HEK293 (cell line): ENCODE measurements around the gene PRKCA.
A peak's percentile ranks its signal among the peaks of the same experiment; 100 is the strongest.

ENCODE experiments used
- CTCF ChIA-PET: fragments of 350-600 bp; formaldehyde crosslinking; extraction: SDS; loops from one replicate; lab custom pipeline; 2021; ENCODE audit warnings: antibody characterized with exemption; lab: Yijun Ruan, JAX
- POLR2A ChIA-PET: fragments of 300-600 bp; formaldehyde crosslinking; extraction: SDS; loops from one replicate; lab custom pipeline; 2020; ENCODE audit warnings: antibody characterized with exemption, inconsistent platforms; lab: Yijun Ruan, JAX
- H3K27ac ChIP-seq: fragments of 200-500 bp; sonication (Bioruptor generic); 2 replicates; pipeline ENCODE4 v1.5.1; 2014; ENCODE audit warnings: low read depth, low read length, control low read depth, inconsistent platforms; ENCODE audit errors: extremely low read depth
- H3K36me3 ChIP-seq, 2 experiments: fragments of 200-500 bp in 1 of 2; sonication (Bioruptor generic) in 1 of 2; 1 replicate in 1 of 2; 2 replicates in 1 of 2; pipeline ENCODE4 v1.5.1; 2014 to 2017; ENCODE audit warnings: inconsistent platforms in 2 of 2, low read length in 2 of 2; ENCODE audit not compliant: control insufficient read depth in 2 of 2, insufficient read depth in 1 of 2
- H3K4me1 ChIP-seq: fragments of 200-500 bp; sonication (Bioruptor generic); 2 replicates; pipeline ENCODE4 v1.5.1; 2014; ENCODE audit warnings: mild to moderate bottlenecking, low read length, inconsistent platforms; ENCODE audit not compliant: control insufficient read depth, insufficient read depth
- H3K4me3 ChIP-seq: 2 replicates; pipeline ENCODE4 v1.5.1; 2011; ENCODE audit warnings: low read depth, mild to moderate bottlenecking, control low read depth, low read length, moderate library complexity
- H3K9me3 ChIP-seq: fragments of 200-500 bp; sonication (Bioruptor generic); 2 replicates; pipeline ENCODE4 v1.5.1; 2014; ENCODE audit warnings: low read depth, low read length, inconsistent platforms; ENCODE audit not compliant: control insufficient read depth, insufficient read depth
- GFI1B ChIP-seq: fragments of 450-650 bp; formaldehyde crosslinking; IDR thresholded peaks from 2 replicates; pipeline ENCODE4 v1.5.1; 2016; ENCODE audit warnings: missing biosample characterization, missing genetic modification characterization
- GLIS2 ChIP-seq: fragments of 450-650 bp; formaldehyde crosslinking; IDR thresholded peaks from 2 replicates; pipeline ENCODE4 v1.5.1; 2016; ENCODE audit warnings: missing biosample characterization, missing genetic modification characterization
- IKZF3 ChIP-seq: fragments of 450-650 bp; IDR thresholded peaks from 2 replicates; pipeline ENCODE4 v1.5.0; 2018; ENCODE audit warnings: missing biosample characterization, mild to moderate bottlenecking, missing genetic modification characterization, moderate library complexity
- MYNN ChIP-seq: fragments of 450-650 bp; formaldehyde crosslinking; IDR thresholded peaks from 2 replicates; pipeline ENCODE4 v1.5.1; 2016; ENCODE audit warnings: missing biosample characterization, missing genetic modification characterization, borderline replicate concordance
- MZF1 ChIP-seq: fragments of 450-650 bp; formaldehyde crosslinking; IDR thresholded peaks from 2 replicates; pipeline ENCODE4 v1.5.1; 2017; ENCODE audit warnings: missing biosample characterization, missing genetic modification characterization, borderline replicate concordance
- OVOL3 ChIP-seq: fragments of 450-650 bp; formaldehyde crosslinking; IDR thresholded peaks from 2 replicates; pipeline ENCODE4 v1.5.1; 2016; ENCODE audit warnings: missing biosample characterization, missing genetic modification characterization
- PRDM1 ChIP-seq: fragments of 450-650 bp; formaldehyde crosslinking; IDR thresholded peaks from 2 replicates; pipeline ENCODE4; 2016; ENCODE audit warnings: missing biosample characterization, missing genetic modification characterization
- SP2 ChIP-seq: fragments of 450-650 bp; formaldehyde crosslinking; IDR thresholded peaks from 2 replicates; pipeline ENCODE4 v1.5.1; 2016; ENCODE audit warnings: missing biosample characterization, missing genetic modification characterization
- TCF7L2 ChIP-seq: IDR thresholded peaks from 2 replicates; pipeline ENCODE4 v1.6.1; 2011; ENCODE audit warnings: low read depth, mild to moderate bottlenecking, inconsistent platforms, low read length, moderate library complexity, borderline replicate concordance
- ZBTB1 ChIP-seq: fragments of 450-650 bp; formaldehyde crosslinking; IDR thresholded peaks from 2 replicates; pipeline ENCODE4 v1.5.1; 2016; ENCODE audit warnings: missing biosample characterization, missing genetic modification characterization
- ZBTB7A ChIP-seq: fragments of 450-650 bp; formaldehyde crosslinking; IDR thresholded peaks from 2 replicates; pipeline ENCODE4 v1.5.1; 2016; ENCODE audit warnings: low read depth, missing biosample characterization, missing genetic modification characterization
- ZNF175 ChIP-seq: fragments of 450-650 bp; formaldehyde crosslinking; IDR thresholded peaks from 2 replicates; pipeline ENCODE4 v1.5.1; 2016; ENCODE audit warnings: missing biosample characterization, missing genetic modification characterization
- ZNF335 ChIP-seq: fragments of 450-650 bp; formaldehyde crosslinking; conservative IDR thresholded peaks from 2 replicates; pipeline ENCODE4 v1.5.1; 2016; ENCODE audit warnings: missing biosample characterization, missing genetic modification characterization
- ZNF366 ChIP-seq: fragments of 450-650 bp; formaldehyde crosslinking; conservative IDR thresholded peaks from 2 replicates; pipeline ENCODE4 v1.5.1; 2016; ENCODE audit warnings: missing biosample characterization, missing genetic modification characterization
- ZNF416 ChIP-seq: fragments of 450-650 bp; formaldehyde crosslinking; IDR thresholded peaks from 2 replicates; pipeline ENCODE4 v1.5.1; 2016; ENCODE audit warnings: missing biosample characterization, missing genetic modification characterization
- ZNF510 ChIP-seq: fragments of 450-650 bp; formaldehyde crosslinking; IDR thresholded peaks from 2 replicates; pipeline ENCODE4 v1.5.1; 2018; ENCODE audit warnings: mild to moderate bottlenecking, missing genetic modification characterization, missing biosample characterization; ENCODE audit not compliant: insufficient replicate concordance
- ZNF549 ChIP-seq: fragments of 450-650 bp; IDR thresholded peaks from 2 replicates; pipeline ENCODE4 v1.5.1; 2018; ENCODE audit warnings: missing biosample characterization, missing genetic modification characterization, mild to moderate bottlenecking, inconsistent platforms, moderate library complexity
- ZNF561 ChIP-seq: fragments of 450-650 bp; IDR thresholded peaks from 2 replicates; pipeline ENCODE4 v1.5.1; 2018; ENCODE audit warnings: missing biosample characterization, missing genetic modification characterization, borderline replicate concordance
- ZNF670 ChIP-seq: fragments of 450-650 bp; formaldehyde crosslinking; IDR thresholded peaks from 2 replicates; pipeline ENCODE4 v1.5.1; 2016; ENCODE audit warnings: missing biosample characterization, missing genetic modification characterization, low read depth
- ZNF701 ChIP-seq: fragments of 450-650 bp; formaldehyde crosslinking; IDR thresholded peaks from 2 replicates; pipeline ENCODE4 v1.5.1; 2016; ENCODE audit warnings: missing biosample characterization, missing genetic modification characterization
- ZNF707 ChIP-seq: fragments of 450-650 bp; formaldehyde crosslinking; IDR thresholded peaks from 2 replicates; pipeline ENCODE4 v1.5.1; 2016; ENCODE audit warnings: missing biosample characterization, missing genetic modification characterization
- ZNF777 ChIP-seq: fragments of 450-650 bp; formaldehyde crosslinking; IDR thresholded peaks from 2 replicates; pipeline ENCODE4 v1.5.1; 2017; ENCODE audit warnings: missing biosample characterization, missing genetic modification characterization, borderline replicate concordance
- ZNF785 ChIP-seq: fragments of 450-650 bp; formaldehyde crosslinking; IDR thresholded peaks from 2 replicates; pipeline ENCODE4 v1.5.1; 2016; ENCODE audit warnings: missing biosample characterization, missing genetic modification characterization
- TF ChIP-seq, protein P1 (sequence below): fragments of 450-650 bp; formaldehyde crosslinking; IDR thresholded peaks from 2 replicates; pipeline ENCODE4 v1.5.1; 2016; ENCODE audit warnings: missing biosample characterization, missing genetic modification characterization
- TF ChIP-seq, protein P2 (sequence below): fragments of 450-650 bp; formaldehyde crosslinking; IDR thresholded peaks from 2 replicates; pipeline ENCODE4 v1.5.1; 2016; ENCODE audit warnings: missing biosample characterization, missing genetic modification characterization
- TF ChIP-seq, protein P3 (sequence below): fragments of 450-650 bp; formaldehyde crosslinking; IDR thresholded peaks from 2 replicates; pipeline ENCODE4 v1.5.1; 2017; ENCODE audit warnings: missing biosample characterization, missing genetic modification characterization
- TF ChIP-seq, protein P4 (sequence below): fragments of 450-650 bp; formaldehyde crosslinking; IDR thresholded peaks from 2 replicates; pipeline ENCODE4 v1.5.1; 2016; ENCODE audit warnings: missing biosample characterization, missing genetic modification characterization
- TF ChIP-seq, protein P5 (sequence below): fragments of 450-650 bp; formaldehyde crosslinking; IDR thresholded peaks from 2 replicates; pipeline ENCODE4 v1.5.1; 2016; ENCODE audit warnings: missing biosample characterization, missing genetic modification characterization

The PRKCA gene

DNA sequence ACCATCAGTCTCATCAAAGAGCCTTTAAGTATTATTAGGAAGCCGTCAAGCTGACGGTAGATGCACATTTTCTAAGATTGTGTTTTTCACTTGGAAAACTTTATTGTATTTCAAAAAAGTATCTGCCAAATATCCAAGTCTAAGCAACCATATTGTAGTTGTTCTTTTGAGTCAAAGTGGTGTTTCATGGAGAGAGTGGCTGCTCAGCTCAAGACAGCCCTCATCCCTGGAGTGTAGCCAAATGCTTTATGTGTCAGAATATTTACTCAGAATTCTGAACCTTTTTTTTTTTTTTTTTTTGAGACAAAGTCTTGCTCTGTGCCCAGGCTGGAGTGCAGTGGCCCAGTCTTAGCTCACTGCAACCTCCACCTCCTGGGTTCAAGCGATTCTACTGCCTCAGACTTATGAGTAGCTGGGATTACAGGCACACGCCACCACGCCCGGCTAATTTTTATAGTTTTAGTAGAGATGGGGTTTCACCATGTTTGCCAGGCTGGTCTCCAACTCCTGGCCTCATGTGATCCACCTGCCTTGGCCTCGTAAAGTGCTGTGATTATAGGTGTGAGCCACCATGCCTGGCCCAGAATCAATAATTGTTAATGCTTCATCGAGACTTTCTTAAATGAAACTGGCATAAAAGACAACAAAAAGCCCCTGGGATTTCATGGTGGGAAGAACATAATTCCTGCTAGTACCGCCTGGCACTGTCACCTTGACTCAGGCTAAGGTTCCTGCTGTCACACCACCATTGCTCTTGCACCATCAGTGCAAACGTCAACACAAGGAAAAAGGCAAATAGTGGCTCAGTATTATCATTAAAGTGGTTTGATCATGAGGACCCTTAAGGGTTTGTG, 45.5 kb downstream of the PRKCA start (continued):
- no peak for TF ChIP-seq ZNF707 (tag by site-specific recombination)

DNA sequence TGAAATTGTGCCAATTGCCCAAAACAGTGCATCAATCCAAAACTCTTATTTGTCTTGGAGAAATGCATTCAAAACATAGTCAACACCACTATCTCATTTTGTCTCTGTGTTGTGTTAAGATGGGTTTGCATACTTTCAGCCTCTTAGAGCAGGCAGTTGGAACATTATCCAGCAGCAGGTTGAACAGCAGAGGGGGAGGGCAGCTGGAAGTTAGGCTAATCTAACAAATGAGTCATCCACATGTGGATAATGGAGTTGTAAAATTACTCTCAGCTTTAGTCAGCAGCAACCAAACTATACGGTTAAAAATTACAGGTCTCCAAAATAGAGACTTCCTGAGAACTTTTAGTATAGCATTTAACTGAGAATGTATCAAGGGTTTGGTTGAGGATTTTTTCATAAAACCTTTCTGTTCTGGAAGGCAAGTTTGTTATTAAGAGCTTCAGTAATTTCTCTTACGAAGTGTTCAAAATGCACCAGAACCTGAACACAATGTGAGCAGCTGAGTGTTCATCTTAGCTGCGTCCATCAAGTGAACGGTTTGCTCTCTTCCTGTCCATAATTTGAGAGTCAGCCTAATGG, 46.3 kb downstream of the PRKCA start:
- H3K4me1 ChIP-seq = peaks cover 55% of the 10 kb centered on the region
- ChIA-PET POLR2A (no interaction called here), CTCF (interaction anchor here (0.5 to 0.7 kb wide), 2 partner anchors 28 to 842 kb away, joined by 6 to 7 read pairs; no protein-coding TSS in a partner anchor)
- no peaks in the 10 kb centered on the region for H3K36me3 ChIP-seq
- peak overlapping the region; percentile 71 for H3K27ac ChIP-seq
- no peaks in the 10 kb centered on the region for H3K9me3 ChIP-seq
- no peak overlapping the region for H3K4me3 ChIP-seq
- TF ChIP-seq ZNF175 (no peak), ZNF670 (tag by site-specific recombination) (no peak), ZNF785 (tag by site-specific recombination) (no peak), PRDM1 (peak; percentile 62), ZNF777 (no peak), SP2 (no peak), ZNF416 (tag by site-specific recombination) (no peak), ZNF335 (tag by site-specific recombination) (0 out of 2 replicates have a peak, but pooled peaks have one; percentile 49), MYNN (no peak), TCF7L2 (no peak), ZNF366 (tag by site-specific recombination) (peak; percentile 87), GLIS2 (tag by site-specific recombination) (no peak), ZNF549 (tag by site-specific recombination) (no peak), ZNF561 (tag by site-specific recombination) (no peak), ZBTB1 (tag by site-specific recombination) (no peak), IKZF3 (peak; percentile 89), ZNF510 (no peak), MZF1 (tag by site-specific recombination) (peak; percentile 90; the same call in 1 of the 2 replicates), ZNF701 (tag by site-specific recombination) (no peak), OVOL3 (tag by site-specific recombination) (no peak), ZBTB7A (no peak), GFI1B (tag by site-specific recombination) (no peak; the same call in 1 of the 2 replicates)
- TF ChIP-seq, protein P1, sequence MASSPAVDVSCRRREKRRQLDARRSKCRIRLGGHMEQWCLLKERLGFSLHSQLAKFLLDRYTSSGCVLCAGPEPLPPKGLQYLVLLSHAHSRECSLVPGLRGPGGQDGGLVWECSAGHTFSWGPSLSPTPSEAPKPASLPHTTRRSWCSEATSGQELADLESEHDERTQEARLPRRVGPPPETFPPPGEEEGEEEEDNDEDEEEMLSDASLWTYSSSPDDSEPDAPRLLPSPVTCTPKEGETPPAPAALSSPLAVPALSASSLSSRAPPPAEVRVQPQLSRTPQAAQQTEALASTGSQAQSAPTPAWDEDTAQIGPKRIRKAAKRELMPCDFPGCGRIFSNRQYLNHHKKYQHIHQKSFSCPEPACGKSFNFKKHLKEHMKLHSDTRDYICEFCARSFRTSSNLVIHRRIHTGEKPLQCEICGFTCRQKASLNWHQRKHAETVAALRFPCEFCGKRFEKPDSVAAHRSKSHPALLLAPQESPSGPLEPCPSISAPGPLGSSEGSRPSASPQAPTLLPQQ (tag by site-specific recombination) = peak; percentile 37; the same call in 1 of the 2 replicates
- TF ChIP-seq, protein P2, sequence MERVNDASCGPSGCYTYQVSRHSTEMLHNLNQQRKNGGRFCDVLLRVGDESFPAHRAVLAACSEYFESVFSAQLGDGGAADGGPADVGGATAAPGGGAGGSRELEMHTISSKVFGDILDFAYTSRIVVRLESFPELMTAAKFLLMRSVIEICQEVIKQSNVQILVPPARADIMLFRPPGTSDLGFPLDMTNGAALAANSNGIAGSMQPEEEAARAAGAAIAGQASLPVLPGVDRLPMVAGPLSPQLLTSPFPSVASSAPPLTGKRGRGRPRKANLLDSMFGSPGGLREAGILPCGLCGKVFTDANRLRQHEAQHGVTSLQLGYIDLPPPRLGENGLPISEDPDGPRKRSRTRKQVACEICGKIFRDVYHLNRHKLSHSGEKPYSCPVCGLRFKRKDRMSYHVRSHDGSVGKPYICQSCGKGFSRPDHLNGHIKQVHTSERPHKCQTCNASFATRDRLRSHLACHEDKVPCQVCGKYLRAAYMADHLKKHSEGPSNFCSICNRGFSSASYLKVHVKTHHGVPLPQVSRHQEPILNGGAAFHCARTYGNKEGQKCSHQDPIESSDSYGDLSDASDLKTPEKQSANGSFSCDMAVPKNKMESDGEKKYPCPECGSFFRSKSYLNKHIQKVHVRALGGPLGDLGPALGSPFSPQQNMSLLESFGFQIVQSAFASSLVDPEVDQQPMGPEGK (tag by site-specific recombination) = peak; percentile 42
- TF ChIP-seq, protein P3, sequence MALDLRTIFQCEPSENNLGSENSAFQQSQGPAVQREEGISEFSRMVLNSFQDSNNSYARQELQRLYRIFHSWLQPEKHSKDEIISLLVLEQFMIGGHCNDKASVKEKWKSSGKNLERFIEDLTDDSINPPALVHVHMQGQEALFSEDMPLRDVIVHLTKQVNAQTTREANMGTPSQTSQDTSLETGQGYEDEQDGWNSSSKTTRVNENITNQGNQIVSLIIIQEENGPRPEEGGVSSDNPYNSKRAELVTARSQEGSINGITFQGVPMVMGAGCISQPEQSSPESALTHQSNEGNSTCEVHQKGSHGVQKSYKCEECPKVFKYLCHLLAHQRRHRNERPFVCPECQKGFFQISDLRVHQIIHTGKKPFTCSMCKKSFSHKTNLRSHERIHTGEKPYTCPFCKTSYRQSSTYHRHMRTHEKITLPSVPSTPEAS = no peak
- TF ChIP-seq, protein P4, sequence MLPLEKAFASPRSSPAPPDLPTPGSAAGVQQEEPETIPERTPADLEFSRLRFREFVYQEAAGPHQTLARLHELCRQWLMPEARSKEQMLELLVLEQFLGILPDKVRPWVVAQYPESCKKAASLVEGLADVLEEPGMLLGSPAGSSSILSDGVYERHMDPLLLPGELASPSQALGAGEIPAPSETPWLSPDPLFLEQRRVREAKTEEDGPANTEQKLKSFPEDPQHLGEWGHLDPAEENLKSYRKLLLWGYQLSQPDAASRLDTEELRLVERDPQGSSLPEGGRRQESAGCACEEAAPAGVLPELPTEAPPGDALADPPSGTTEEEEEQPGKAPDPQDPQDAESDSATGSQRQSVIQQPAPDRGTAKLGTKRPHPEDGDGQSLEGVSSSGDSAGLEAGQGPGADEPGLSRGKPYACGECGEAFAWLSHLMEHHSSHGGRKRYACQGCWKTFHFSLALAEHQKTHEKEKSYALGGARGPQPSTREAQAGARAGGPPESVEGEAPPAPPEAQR (tag by site-specific recombination) = no peak
- TF ChIP-seq, protein P5, sequence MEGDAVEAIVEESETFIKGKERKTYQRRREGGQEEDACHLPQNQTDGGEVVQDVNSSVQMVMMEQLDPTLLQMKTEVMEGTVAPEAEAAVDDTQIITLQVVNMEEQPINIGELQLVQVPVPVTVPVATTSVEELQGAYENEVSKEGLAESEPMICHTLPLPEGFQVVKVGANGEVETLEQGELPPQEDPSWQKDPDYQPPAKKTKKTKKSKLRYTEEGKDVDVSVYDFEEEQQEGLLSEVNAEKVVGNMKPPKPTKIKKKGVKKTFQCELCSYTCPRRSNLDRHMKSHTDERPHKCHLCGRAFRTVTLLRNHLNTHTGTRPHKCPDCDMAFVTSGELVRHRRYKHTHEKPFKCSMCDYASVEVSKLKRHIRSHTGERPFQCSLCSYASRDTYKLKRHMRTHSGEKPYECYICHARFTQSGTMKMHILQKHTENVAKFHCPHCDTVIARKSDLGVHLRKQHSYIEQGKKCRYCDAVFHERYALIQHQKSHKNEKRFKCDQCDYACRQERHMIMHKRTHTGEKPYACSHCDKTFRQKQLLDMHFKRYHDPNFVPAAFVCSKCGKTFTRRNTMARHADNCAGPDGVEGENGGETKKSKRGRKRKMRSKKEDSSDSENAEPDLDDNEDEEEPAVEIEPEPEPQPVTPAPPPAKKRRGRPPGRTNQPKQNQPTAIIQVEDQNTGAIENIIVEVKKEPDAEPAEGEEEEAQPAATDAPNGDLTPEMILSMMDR = no peak
